ENCODE results near the gene STKLD1. TPM values are rescaled to one million over a fixed set of nuclear protein-coding genes. Genes with fewer than 3 reads are reported as not detected.

Gene STKLD1
- total and polyA plus RNA-seq, 9 of the 15 experiments (the other 6 are each of a cell fraction or from before 2014, with no cell fraction given) = 0.10 to 0.65 (median 0.33) TPM; not detected in 2

GRCh38 chr9:133375724-133376654 is at the start of gene STKLD1, which contains the start of gene SURF4 (continued):
- no peak for TF ChIP-seq SMAD2 (IDR thresholded peaks at IDR 0.05; ENCODE audit: low read depth, low read length)
- no peak for TF ChIP-seq SRSF1 (IDR thresholded peaks at IDR 0.05; ENCODE audit: low read depth, low read length)
- no peak for TF ChIP-seq ZNF764 (CRISPR knock-in tag; IDR thresholded peaks at IDR 0.05; ENCODE audit: low read depth)
- 0 out of 2 replicates have a peak, but pooled peaks have one; percentile 30 for TF ChIP-seq GATAD2A (IDR thresholded peaks at IDR 0.05)
- no peak for TF ChIP-seq ZNF655 (CRISPR knock-in tag; IDR thresholded peaks at IDR 0.05)
- no peak for TF ChIP-seq ZKSCAN8 (CRISPR knock-in tag; IDR thresholded peaks at IDR 0.05)
- TF ChIP-seq NONO (IDR thresholded peaks at IDR 0.05; ENCODE audit: low read depth in 2 of 2, low read length in 1 of 2) = peak; percentile 59 to 82; a peak in 3 of 4 replicates
- peak; percentile 84 for TF ChIP-seq CCNT2 (IDR thresholded peaks at IDR 0.05; ENCODE audit: borderline replicate concordance, extremely low read depth, insufficient read length, low read depth, low read length)
- no peak for TF ChIP-seq HIVEP1 (CRISPR knock-in tag; IDR thresholded peaks at IDR 0.05)
- TF ChIP-seq KDM2B (CRISPR knock-in tag; IDR thresholded peaks at IDR 0.05) = 0 out of 2 replicates have a peak, but pooled peaks have one; percentile 65
- peak; percentile 89 for TF ChIP-seq MGA (IDR thresholded peaks at IDR 0.05)
- TF ChIP-seq ETV1 (tag; conservative IDR thresholded peaks at IDR 0.05; ENCODE audit: low read depth) = no peak

All from K562 (cell line).